ENCODE data around the gene HASPIN. TPM values are rescaled to one million over a fixed set of nuclear protein-coding genes. Genes with fewer than 3 reads are reported as not detected.

HASPIN gene
- total and polyA plus RNA-seq, 4 donors, result 0.24 to 1.1 (median 0.51) TPM

- 82 to 83% methylated on average over 16 of the region's 16 CpGs for WGBS, 2 donors
- no peak for TF ChIP-seq CTCF (IDR thresholded peaks at IDR 0.05; ENCODE audit: control extremely low read depth, extremely low read depth)
- Histone ChIP-seq H3K4me1 (ENCODE audit: control insufficient read depth in 5 of 5, insufficient read depth in 5 of 5, low read length in 5 of 5) (peaks cover 0 to 7% (median 6%) of the 10 kb centered on the region in 5 donors), H3K4me3 (no peak overlapping the region), H3K36me3 (ENCODE audit: control insufficient read depth in 4 of 4, insufficient read depth in 4 of 4, low read length in 4 of 4) (no peaks in the 10 kb centered on the region), H3K9me3 (ENCODE audit: control insufficient read depth in 4 of 4, insufficient read depth in 3 of 4, low read length in 3 of 4) (no peaks in the 10 kb centered on the region), H3K9ac (ENCODE audit: insufficient read depth in 1 of 2, low read length in 2 of 2) (no peak overlapping the region), H3K27ac (ENCODE audit: low read depth in 1 of 2, low read length in 1 of 2) (no peak overlapping the region), H3K27me3 (ENCODE audit: control insufficient read depth in 3 of 3, insufficient read depth in 3 of 3, low read length in 2 of 3) (no peaks in the 10 kb centered on the region)
- no peak for DNase-seq
- no peak for ATAC-seq (ENCODE audit: insufficient read depth, low FRiP score)
Measured at GRCh38 chr17:3739422-3740124, 15.9 kb downstream of the HASPIN start.

DNA sequence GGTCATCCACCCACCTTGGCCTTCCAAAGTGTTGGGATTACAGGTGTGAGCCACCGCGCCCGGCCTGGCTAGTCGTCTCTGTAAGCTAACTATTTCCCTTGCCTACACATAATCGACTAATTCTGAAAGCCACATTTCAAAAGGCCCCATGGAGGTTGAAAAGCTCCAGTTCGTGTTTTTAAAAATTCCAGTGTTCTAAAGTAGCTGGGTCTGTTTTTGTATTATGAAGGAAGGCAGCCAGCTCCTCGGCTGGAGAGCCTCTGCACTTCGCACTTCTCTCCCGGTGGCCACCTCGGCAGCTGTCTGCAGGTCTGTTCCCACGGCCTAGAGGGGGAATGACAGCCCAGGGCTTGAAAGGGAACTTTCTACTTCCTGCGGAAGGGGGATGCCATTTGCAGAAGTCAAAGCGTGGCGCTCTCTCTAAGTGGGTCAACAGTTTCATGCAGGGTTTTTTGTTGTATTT lies 16.9 kb downstream of the HASPIN start:
- DNase-seq (peak in 2 of 3 donors; percentile 15 to 27), ATAC-seq (ENCODE audit: insufficient read depth, low FRiP score) (no peak)
- Histone ChIP-seq H3K36me3 (ENCODE audit: control insufficient read depth in 4 of 4, insufficient read depth in 4 of 4, low read length in 4 of 4) (no peaks in the 10 kb centered on the region), H3K27ac (ENCODE audit: low read depth in 1 of 2, low read length in 1 of 2) (no peak overlapping the region), H3K27me3 (ENCODE audit: control insufficient read depth in 3 of 3, insufficient read depth in 3 of 3, low read length in 2 of 3) (no peaks in the 10 kb centered on the region), H3K9me3 (ENCODE audit: control insufficient read depth in 4 of 4, insufficient read depth in 3 of 4, low read length in 3 of 4) (no peaks in the 10 kb centered on the region), H3K9ac (ENCODE audit: insufficient read depth in 1 of 2, low read length in 2 of 2) (no peak overlapping the region), H3K4me3 (no peak overlapping the region), H3K4me1 (ENCODE audit: control insufficient read depth in 5 of 5, insufficient read depth in 5 of 5, low read length in 5 of 5) (peaks cover 0 to 7% (median 6%) of the 10 kb centered on the region in 5 donors)
- WGBS, 2 donors, result 38 to 54% methylated on average over 14 of the region's 14 CpGs
- TF ChIP-seq CTCF (IDR thresholded peaks at IDR 0.05; ENCODE audit: control extremely low read depth, extremely low read depth), result no peak

DNA sequence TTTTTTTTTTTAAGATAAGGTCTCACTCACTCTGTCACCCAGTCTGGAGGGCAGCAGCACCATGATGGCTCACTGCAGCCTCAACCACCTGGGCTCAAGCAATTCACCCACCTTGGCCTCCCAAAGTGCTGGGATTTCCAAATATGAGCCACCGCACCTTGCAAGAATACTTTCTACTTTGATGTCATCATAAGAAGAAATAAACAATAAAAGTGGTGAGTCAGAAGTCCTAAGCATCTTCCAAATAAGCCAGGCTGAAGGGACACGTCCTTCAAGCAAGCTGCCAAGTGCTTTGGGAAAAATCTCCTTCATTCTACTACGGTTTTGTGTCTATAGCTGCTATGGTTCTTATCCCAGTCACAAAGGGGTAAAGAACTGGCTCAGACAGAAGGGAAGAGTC lies 20.3 kb downstream of the HASPIN start:
- H3K36me3 ChIP-seq (ENCODE audit: control insufficient read depth in 4 of 4, insufficient read depth in 4 of 4, low read length in 4 of 4), result no peaks in the 10 kb centered on the region
- no peak for ATAC-seq (ENCODE audit: insufficient read depth, low FRiP score)
- no peak for DNase-seq
- no peaks in the 10 kb centered on the region for H3K4me1 ChIP-seq (ENCODE audit: control insufficient read depth in 5 of 5, insufficient read depth in 5 of 5, low read length in 5 of 5)
- no peak overlapping the region for H3K9ac ChIP-seq (ENCODE audit: insufficient read depth in 1 of 2, low read length in 2 of 2)
- no peak for TF ChIP-seq CTCF (IDR thresholded peaks at IDR 0.05; ENCODE audit: control extremely low read depth, extremely low read depth)
- no peak overlapping the region for H3K4me3 ChIP-seq
- H3K27ac ChIP-seq (ENCODE audit: low read depth in 1 of 2, low read length in 1 of 2), result no peak overlapping the region
- H3K27me3 ChIP-seq (ENCODE audit: control insufficient read depth in 3 of 3, insufficient read depth in 3 of 3, low read length in 2 of 3), result no peaks in the 10 kb centered on the region
- 69 to 75% methylated on average over 3 of the region's 3 CpGs for WGBS, 2 donors
- no peaks in the 10 kb centered on the region for H3K9me3 ChIP-seq (ENCODE audit: control insufficient read depth in 4 of 4, insufficient read depth in 3 of 4, low read length in 3 of 4)

Data from lung (tissue), 12 donors.